OCI-LY7 (cell line): ENCODE results near the gene ID1. TPM values are rescaled to one million over a fixed set of nuclear protein-coding genes. Genes with fewer than 3 reads are reported as not detected.
"Not testable (repeated sequence)": the region's sequence is repeated elsewhere in the genome, so short reads cannot be mapped to it uniquely, and the experiment has no call there.

Experiments
- BruUV-seq: library from RNA; stranded (reverse); fragments of 400-500 nt; replicated peaks from 2 replicates; lab custom pipeline; 2021; lab: Mats Ljungman, UMichigan
- CTCF ChIA-PET: fragments of 300-600 bp; sonication (Branson Sonifier 250); formaldehyde crosslinking; loops from one replicate; lab custom pipeline; 2022; ENCODE audit warnings: antibody characterized with exemption; ENCODE audit not compliant: unreplicated experiment; lab: Charles Lee
- POLR2A ChIA-PET: fragments of 300-600 bp; sonication (Branson Sonifier 250); formaldehyde crosslinking; loops from one replicate; lab custom pipeline; 2022; ENCODE audit warnings: antibody characterized with exemption; lab: Charles Lee
- DNase-seq: peaks from one replicate; pipeline ENCODE4 v3.0.0-alpha.2; 2015; ENCODE audit warnings: low spot score
- H2AFZ ChIP-seq: fragments of 200-600 bp; sonication (generic), shearing (Covaris generic); 2 replicates; pipeline ENCODE4 v1.6.1; 2014; ENCODE audit warnings: mild to moderate bottlenecking, antibody characterized with exemption, low read length, moderate library complexity
- H3K27ac ChIP-seq: fragments of 200-600 bp; sonication (generic); 2 replicates; pipeline ENCODE4 v1.5.1; 2014; ENCODE audit warnings: mixed run types, low read depth, mild to moderate bottlenecking, moderate library complexity, low read length, inconsistent platforms; ENCODE audit not compliant: poor library complexity, severe bottlenecking
- H3K36me3 ChIP-seq: fragments of 200-600 bp; sonication (generic); 2 replicates; pipeline ENCODE4 v1.6.1; 2014; ENCODE audit warnings: mild to moderate bottlenecking, antibody characterized with exemption, low read length, moderate library complexity, mixed read lengths; ENCODE audit not compliant: insufficient read depth
- H3K4me1 ChIP-seq: fragments of 200-600 bp; sonication (generic); 2 replicates; pipeline ENCODE4 v1.5.1; 2014; ENCODE audit warnings: mild to moderate bottlenecking, low read length; ENCODE audit not compliant: insufficient read depth, poor library complexity, severe bottlenecking
- H3K4me2 ChIP-seq: fragments of 200-600 bp; sonication (generic); 2 replicates; pipeline ENCODE4 v1.6.1; 2014; ENCODE audit warnings: mild to moderate bottlenecking, low read length
- H3K4me3 ChIP-seq: fragments of 200-600 bp; sonication (generic); 2 replicates; pipeline ENCODE4 v1.5.1; 2014; ENCODE audit warnings: mild to moderate bottlenecking, low read depth, low read length; ENCODE audit not compliant: poor library complexity, severe bottlenecking
- H3K79me2 ChIP-seq: fragments of 200-600 bp; sonication (generic); 2 replicates; pipeline ENCODE4 v1.6.1; 2016; ENCODE audit warnings: low read depth, mild to moderate bottlenecking, low read length, moderate library complexity, mixed read lengths; ENCODE audit not compliant: insufficient read depth
- H3K9me2 ChIP-seq: fragments of 200-600 bp; sonication (generic); 2 replicates; pipeline ENCODE4 v1.6.1; 2016; ENCODE audit warnings: mild to moderate bottlenecking, low read length, mixed read lengths; ENCODE audit not compliant: insufficient read depth
- H3K9me3 ChIP-seq: fragments of 200-600 bp; sonication (generic); 2 replicates; pipeline ENCODE4 v1.6.1; 2014; ENCODE audit warnings: mild to moderate bottlenecking, mixed run types, low read length, mixed read lengths
- H4K20me1 ChIP-seq: fragments of 200-600 bp; sonication (generic); 2 replicates; pipeline ENCODE4 v1.6.1; 2014; ENCODE audit warnings: mild to moderate bottlenecking, antibody characterized with exemption, low read length, moderate library complexity, mixed read lengths; ENCODE audit not compliant: insufficient read depth
- EZH2phosphoT487 ChIP-seq: fragments of 200-600 bp; sonication (generic); IDR thresholded peaks from 2 replicates; pipeline ENCODE4 v1.6.1; 2018; ENCODE audit warnings: low read depth, borderline replicate concordance, mild to moderate bottlenecking, mixed run types, antibody characterized with exemption, low read length, moderate library complexity, mixed read lengths
- intact Hi-C: fragments of 100-400 bp; cut with micrococcal nuclease; formaldehyde crosslinking; loops from one replicate; pipeline ENCODE4 v1.10.0; 2022; ENCODE audit not compliant: unreplicated experiment
- total RNA-seq, 2 experiments: library from RNA; depleted of rRNA in 1 of 2; stranded (reverse); fragments of >200 nt in 1 of 2; shearing (Covaris generic) in 1 of 2; gene quantifications; 2 replicates each; pipeline ENCODE4 v1.2.3, GENCODE V29; 2014 to 2022
- TF ChIP-seq, protein P1 (sequence below): fragments of 200-600 bp; sonication (generic); conservative IDR thresholded peaks from 2 replicates; pipeline ENCODE4 v1.5.1; 2014; ENCODE audit warnings: mild to moderate bottlenecking, antibody characterized with exemption, low read length, moderate library complexity, mixed read lengths

The ID1 gene
- total RNA-seq, 2 experiments from 2014 or later: 3.3 to 3.6 TPM

DNA sequence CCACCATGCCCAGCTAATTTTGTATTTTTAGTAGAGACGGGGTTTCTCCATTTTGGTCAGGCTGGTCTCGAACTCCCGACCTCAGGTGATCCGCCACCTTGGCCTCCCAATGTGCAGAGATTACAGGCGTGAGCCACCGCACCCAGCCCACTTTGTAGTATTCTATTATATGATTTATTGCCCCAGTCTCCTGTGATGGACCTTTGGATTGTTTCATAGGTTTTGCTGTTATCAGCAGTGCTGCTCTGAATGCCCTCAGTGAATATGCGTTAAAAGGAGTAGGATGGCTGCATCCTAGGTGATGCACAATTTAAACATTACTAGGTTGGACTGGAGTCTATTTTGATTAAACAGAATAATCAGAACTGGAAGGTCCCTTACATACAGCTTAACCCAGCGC is 10.3 kb downstream of the ID1 start:
- no peaks in the 10 kb centered on the region for H3K9me3 ChIP-seq
- H4K20me1 ChIP-seq: no peaks in the 10 kb centered on the region
- H3K79me2 ChIP-seq: no peaks in the 10 kb centered on the region
- DNase-seq: no peak
- H3K4me2 ChIP-seq: no peak overlapping the region
- ChIA-PET CTCF (no interaction called here), POLR2A (interaction anchor here (0.9 kb wide), 1 partner anchor 43 kb away, joined by 3 read pairs; no protein-coding TSS in a partner anchor)
- no peak for TF ChIP-seq EZH2phosphoT487
- TF ChIP-seq, protein P1, sequence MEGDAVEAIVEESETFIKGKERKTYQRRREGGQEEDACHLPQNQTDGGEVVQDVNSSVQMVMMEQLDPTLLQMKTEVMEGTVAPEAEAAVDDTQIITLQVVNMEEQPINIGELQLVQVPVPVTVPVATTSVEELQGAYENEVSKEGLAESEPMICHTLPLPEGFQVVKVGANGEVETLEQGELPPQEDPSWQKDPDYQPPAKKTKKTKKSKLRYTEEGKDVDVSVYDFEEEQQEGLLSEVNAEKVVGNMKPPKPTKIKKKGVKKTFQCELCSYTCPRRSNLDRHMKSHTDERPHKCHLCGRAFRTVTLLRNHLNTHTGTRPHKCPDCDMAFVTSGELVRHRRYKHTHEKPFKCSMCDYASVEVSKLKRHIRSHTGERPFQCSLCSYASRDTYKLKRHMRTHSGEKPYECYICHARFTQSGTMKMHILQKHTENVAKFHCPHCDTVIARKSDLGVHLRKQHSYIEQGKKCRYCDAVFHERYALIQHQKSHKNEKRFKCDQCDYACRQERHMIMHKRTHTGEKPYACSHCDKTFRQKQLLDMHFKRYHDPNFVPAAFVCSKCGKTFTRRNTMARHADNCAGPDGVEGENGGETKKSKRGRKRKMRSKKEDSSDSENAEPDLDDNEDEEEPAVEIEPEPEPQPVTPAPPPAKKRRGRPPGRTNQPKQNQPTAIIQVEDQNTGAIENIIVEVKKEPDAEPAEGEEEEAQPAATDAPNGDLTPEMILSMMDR: no peak
- no peaks in the 10 kb centered on the region for H3K36me3 ChIP-seq
- no peaks in the 10 kb centered on the region for H3K9me2 ChIP-seq
- H3K4me3 ChIP-seq: no peak overlapping the region
- no TSS peak for BruUV-seq
- no peaks in the 10 kb centered on the region for H3K4me1 ChIP-seq
- intact Hi-C loops: no loop called here
- H3K27ac ChIP-seq: no peak overlapping the region
- no peak overlapping the region for H2AFZ ChIP-seq

DNA sequence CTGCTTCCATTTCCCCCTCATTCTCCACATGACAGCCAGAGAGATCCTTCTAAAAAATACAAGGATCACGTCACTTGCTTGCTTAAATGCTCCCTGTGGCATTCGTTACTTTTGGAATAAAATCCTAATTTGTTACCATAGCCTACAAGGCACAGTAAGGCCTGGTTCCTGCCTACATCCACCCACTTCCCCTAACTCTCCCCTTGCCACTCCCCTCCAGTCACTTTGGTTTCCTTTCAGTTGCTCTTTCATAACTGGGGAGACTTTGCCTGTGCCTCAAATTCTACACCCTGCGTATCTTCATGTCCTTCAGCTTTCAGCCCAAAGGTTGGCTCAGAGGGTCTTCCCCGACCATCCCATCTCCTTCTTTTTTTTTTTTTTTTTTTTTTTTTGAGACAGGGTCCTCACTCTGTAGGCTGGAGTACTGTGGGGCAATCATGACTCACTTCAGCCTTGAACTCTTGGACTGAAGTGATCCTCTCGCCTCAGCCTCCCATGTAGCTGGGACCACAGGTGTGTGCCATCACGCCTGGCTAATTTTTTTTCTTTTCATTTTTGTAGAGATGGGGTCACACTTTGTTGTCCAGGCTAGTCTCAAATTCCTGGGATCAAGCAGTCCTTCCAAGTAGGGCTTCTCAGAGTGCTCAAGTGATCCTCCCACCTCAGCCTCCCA is 12.5 kb downstream of the ID1 start:
- BruUV-seq: no TSS peak
- Histone ChIP-seq H3K27ac (no peak overlapping the region), H3K4me2 (no peak overlapping the region), H3K4me3 (no peak overlapping the region), H3K9me3 (no peaks in the 10 kb centered on the region), H2AFZ (no peak overlapping the region), H3K9me2 (no peaks in the 10 kb centered on the region), H3K79me2 (no peaks in the 10 kb centered on the region), H3K4me1 (peaks cover 11% of the 10 kb centered on the region), H3K36me3 (no peaks in the 10 kb centered on the region), H4K20me1 (no peaks in the 10 kb centered on the region)
- intact Hi-C loops: no loop called here
- DNase-seq: no peak
- no peak for TF ChIP-seq EZH2phosphoT487
- TF ChIP-seq, protein P1: no peak
- ChIA-PET CTCF (no interaction called here), POLR2A (interaction anchor here (0.6 to 0.7 kb wide), 2 partner anchors 46 to 65 kb away, joined by 3 to 4 read pairs; no protein-coding TSS in a partner anchor)

DNA sequence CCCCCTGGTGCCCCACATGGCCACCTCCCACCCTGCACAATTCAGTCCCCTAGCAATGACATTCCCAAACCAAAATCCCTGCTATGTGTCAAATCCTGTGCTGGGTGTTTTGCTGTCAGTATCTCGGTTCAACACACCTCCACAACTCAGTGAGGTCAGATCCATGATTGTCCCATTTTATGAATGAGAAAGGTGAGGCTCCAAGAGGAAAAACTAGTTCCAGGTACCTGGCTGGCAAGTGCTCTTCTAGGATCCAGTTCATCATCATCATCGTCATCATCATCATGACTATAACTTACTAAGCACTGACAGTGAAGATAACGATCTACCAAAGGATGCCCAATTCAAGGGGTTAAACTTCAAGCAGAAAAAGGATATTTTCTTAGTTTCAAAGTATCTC is 15.2 kb downstream of the ID1 start:
- Histone ChIP-seq H3K36me3 (no peaks in the 10 kb centered on the region), H3K4me2 (no peak overlapping the region), H3K4me3 (no peak overlapping the region), H2AFZ (no peak overlapping the region), H3K9me2 (no peaks in the 10 kb centered on the region), H3K79me2 (no peaks in the 10 kb centered on the region), H3K4me1 (peaks cover 11% of the 10 kb centered on the region), H3K27ac (no peak overlapping the region), H4K20me1 (no peaks in the 10 kb centered on the region), H3K9me3 (no peaks in the 10 kb centered on the region)
- intact Hi-C loops: no loop called here
- no TSS peak for BruUV-seq
- CTCF ChIA-PET: no interaction called here
- no peak for DNase-seq
- TF ChIP-seq EZH2phosphoT487: no peak
- TF ChIP-seq, protein P1: no peak
- POLR2A ChIA-PET: no interaction called here

DNA sequence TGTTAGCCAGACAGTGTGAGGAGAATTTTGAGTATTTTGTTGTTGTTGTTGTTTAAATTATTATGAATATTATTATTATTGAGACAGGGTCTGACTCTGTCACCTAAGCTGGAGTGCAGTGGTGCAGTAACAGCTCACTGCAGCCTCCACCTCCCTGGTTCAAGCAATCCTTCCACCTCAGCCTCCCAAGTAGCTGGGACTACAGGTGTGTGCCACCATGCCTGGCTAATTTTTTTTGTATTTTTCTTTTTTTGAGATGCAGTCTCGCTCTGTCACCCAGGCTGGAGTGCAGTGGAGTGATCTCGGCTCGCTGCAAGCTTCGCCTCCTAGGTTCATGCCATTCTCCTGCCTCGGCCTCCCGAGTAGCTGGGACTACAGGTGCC is 18.0 kb downstream of the ID1 start:
- H2AFZ ChIP-seq, H4K20me1 ChIP-seq, H3K27ac ChIP-seq, H3K79me2 ChIP-seq, CTCF ChIA-PET, BruUV-seq, H3K36me3 ChIP-seq, H3K4me2 ChIP-seq, H3K9me3 ChIP-seq, DNase-seq, intact Hi-C loops, H3K4me3 ChIP-seq, H3K9me2 ChIP-seq: not testable (repeated sequence)
- H3K4me1 ChIP-seq: peaks cover 11% of the 10 kb centered on the region
- POLR2A ChIA-PET: interaction anchor here (1.1 kb wide), 1 partner anchor 18 kb away, joined by 3 read pairs; no protein-coding TSS in a partner anchor
